ENCODE data around the gene ZNF24. TPM values are rescaled to one million over a fixed set of nuclear protein-coding genes. Genes with fewer than 3 reads are reported as not detected.

Gene ZNF24
- total RNA-seq, 1 experiment from 2014 or later, result 57.9 TPM

DNA sequence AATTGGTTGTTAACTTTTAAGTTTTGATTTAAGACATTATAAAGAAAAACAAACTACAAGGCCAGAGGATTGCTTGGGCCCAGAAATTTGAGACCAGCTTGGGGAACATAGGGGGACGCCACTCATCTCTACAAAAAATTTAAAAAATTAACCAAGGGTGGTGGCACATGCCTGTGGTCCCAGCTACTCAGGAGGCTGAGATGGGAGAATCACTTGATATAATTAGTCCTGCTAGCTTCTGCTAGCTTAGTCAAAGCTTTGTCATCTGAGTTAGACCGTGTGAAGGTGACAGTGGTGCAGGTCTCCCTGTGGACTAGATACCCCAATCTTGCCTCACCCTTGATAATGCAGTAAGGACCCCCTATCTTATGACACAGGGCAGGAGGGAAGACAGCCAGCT is 38.9 kb upstream of the ZNF24 start:
- WGBS (ENCODE audit: extremely low coverage, insufficient read length, low lambda C conversion rate), result no CpG with 5 or more reads among the region's 2 CpGs
- no peaks in the 10 kb centered on the region; the same call in 1 of the 2 replicates for H3K4me1 ChIP-seq (ENCODE audit: insufficient read depth, low read length)

More for the DNA sequence above, 38.9 kb upstream of the ZNF24 start:
- Histone ChIP-seq H3K23me2 (ENCODE audit: insufficient read length, low read depth, low read length, poor library complexity, severe bottlenecking) (no peaks in the 10 kb centered on the region), H2AK5ac (ENCODE audit: insufficient read length, low read length) (no peak overlapping the region), H3K14ac (ENCODE audit: insufficient read depth, low read length) (no peak overlapping the region), H4K5ac (ENCODE audit: insufficient read length, low read depth, low read length) (no peak overlapping the region), H2AFZ (ENCODE audit: low read length) (no peak overlapping the region), H3K9ac (ENCODE audit: extremely low read depth, insufficient read length, low read length) (no peak overlapping the region), H3K56ac (ENCODE audit: insufficient read length, low read depth, low read length) (no peak overlapping the region), H3K27me3 (ENCODE audit: insufficient read depth, low read length) (no peaks in the 10 kb centered on the region), H3K4ac (ENCODE audit: low read depth, low read length) (no peak overlapping the region), H3K79me1 (ENCODE audit: insufficient read depth, low read depth, low read length, poor library complexity, severe bottlenecking) (no peaks in the 10 kb centered on the region), H2BK12ac (ENCODE audit: insufficient read length, low read depth, low read length) (no peak overlapping the region), H4K91ac (ENCODE audit: insufficient read length, low read depth, low read length) (no peak overlapping the region), H2BK5ac (ENCODE audit: insufficient read length, low read length) (no peak overlapping the region), H3K9me3 (ENCODE audit: control insufficient read depth, low read depth, low read length) (no peaks in the 10 kb centered on the region), H3K4me2 (ENCODE audit: insufficient read depth, insufficient read length, low read length) (no peak overlapping the region), H4K20me1 (ENCODE audit: control insufficient read depth, insufficient read depth, insufficient read length) (no peaks in the 10 kb centered on the region), H3K27ac (ENCODE audit: insufficient read length, low read depth, low read length) (no peak overlapping the region), H3K23ac (ENCODE audit: insufficient read length, low read depth, low read length) (no peak overlapping the region), H3K18ac (ENCODE audit: insufficient read length, low read depth, low read length) (no peak overlapping the region), H3K79me2 (ENCODE audit: insufficient read depth, low read length) (no peaks in the 10 kb centered on the region), H2BK20ac (ENCODE audit: low read depth, low read length, poor library complexity, severe bottlenecking) (no peak overlapping the region), H2BK120ac (ENCODE audit: low read depth, low read length, poor library complexity, severe bottlenecking) (no peak overlapping the region), H4K8ac (replicated peaks; ENCODE audit: insufficient read length, low read depth, low read length) (no peak overlapping the region), H3T11ph (ENCODE audit: low read length) (no peak overlapping the region), H2BK15ac (ENCODE audit: low read depth, low read length) (no peak overlapping the region)
- Mint-ChIP-seq H3K27me3 (ENCODE audit: low read depth) (peaks cover 17% of the 10 kb centered on the region), H3K4me3 (no peak overlapping the region), H3K9me3 (peaks cover 9% of the 10 kb centered on the region in 2 experiments; a peak in 3 of 5 replicates), H3K36me3 (ENCODE audit: insufficient read depth in 1 of 3, low read depth in 3 of 3) (peaks cover 2 to 5% (median 4%) of the 10 kb centered on the region in 3 experiments; a peak in 4 of 7 replicates), H3K27ac (no peak overlapping the region), H3K4me1 (peaks cover 12 to 13% of the 10 kb centered on the region in 2 experiments)
- DNase-seq, result no peak
- TF ChIP-seq, protein P1, sequence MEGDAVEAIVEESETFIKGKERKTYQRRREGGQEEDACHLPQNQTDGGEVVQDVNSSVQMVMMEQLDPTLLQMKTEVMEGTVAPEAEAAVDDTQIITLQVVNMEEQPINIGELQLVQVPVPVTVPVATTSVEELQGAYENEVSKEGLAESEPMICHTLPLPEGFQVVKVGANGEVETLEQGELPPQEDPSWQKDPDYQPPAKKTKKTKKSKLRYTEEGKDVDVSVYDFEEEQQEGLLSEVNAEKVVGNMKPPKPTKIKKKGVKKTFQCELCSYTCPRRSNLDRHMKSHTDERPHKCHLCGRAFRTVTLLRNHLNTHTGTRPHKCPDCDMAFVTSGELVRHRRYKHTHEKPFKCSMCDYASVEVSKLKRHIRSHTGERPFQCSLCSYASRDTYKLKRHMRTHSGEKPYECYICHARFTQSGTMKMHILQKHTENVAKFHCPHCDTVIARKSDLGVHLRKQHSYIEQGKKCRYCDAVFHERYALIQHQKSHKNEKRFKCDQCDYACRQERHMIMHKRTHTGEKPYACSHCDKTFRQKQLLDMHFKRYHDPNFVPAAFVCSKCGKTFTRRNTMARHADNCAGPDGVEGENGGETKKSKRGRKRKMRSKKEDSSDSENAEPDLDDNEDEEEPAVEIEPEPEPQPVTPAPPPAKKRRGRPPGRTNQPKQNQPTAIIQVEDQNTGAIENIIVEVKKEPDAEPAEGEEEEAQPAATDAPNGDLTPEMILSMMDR (conservative IDR thresholded peaks at IDR 0.05), result no peak
